22Rv1 (cell line): Measurements from ENCODE around the gene LYPD1.

ENCODE experiments used
- ZFX ChIP-seq: fragments of 450-650 bp; IDR thresholded peaks from 2 replicates; pipeline ENCODE4 v1.6.1; 2017; ENCODE audit warnings: antibody characterized with exemption, borderline replicate concordance
- TF ChIP-seq, protein P1 (sequence below): fragments of 450-650 bp; IDR thresholded peaks from 2 replicates; pipeline ENCODE4 v1.5.1; 2017; ENCODE audit warnings: mild to moderate bottlenecking

DNA sequence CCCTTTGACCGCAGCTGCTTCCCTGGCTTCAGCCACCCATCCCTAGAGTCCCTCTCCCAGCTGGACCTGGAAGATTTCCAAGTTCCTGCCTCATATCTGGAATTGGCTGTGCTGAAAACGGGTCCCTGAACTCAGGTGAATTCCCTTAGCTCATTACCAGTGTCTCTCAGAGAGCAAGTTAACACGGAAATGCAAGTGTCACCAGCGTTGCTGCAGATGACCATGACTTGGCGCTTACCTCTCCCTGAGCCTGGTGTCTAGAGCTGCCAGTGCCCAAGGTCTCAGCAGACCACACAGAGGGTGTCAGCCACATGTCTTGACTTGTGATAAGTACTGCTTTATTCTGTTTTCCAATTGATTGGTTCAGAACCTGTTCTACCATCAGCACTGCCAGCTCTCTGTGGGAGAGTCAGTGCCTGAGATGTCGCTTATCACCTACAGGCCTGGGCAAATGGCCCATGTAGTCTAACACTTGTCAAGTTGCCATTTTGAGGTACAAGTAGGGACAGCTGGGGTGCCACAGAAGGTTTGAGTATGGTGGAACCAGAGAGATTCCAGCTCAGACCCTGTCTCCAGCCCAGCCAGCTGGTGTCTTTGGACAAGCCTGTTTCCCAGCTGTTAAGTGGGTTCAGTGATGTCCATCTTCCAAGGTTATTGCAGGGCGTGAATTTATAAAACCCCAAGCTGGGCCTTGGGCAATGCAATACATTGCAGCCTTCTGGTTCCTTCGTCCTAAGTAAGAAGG, 48.7 kb downstream of the LYPD1 start:
- TF ChIP-seq, protein P1, sequence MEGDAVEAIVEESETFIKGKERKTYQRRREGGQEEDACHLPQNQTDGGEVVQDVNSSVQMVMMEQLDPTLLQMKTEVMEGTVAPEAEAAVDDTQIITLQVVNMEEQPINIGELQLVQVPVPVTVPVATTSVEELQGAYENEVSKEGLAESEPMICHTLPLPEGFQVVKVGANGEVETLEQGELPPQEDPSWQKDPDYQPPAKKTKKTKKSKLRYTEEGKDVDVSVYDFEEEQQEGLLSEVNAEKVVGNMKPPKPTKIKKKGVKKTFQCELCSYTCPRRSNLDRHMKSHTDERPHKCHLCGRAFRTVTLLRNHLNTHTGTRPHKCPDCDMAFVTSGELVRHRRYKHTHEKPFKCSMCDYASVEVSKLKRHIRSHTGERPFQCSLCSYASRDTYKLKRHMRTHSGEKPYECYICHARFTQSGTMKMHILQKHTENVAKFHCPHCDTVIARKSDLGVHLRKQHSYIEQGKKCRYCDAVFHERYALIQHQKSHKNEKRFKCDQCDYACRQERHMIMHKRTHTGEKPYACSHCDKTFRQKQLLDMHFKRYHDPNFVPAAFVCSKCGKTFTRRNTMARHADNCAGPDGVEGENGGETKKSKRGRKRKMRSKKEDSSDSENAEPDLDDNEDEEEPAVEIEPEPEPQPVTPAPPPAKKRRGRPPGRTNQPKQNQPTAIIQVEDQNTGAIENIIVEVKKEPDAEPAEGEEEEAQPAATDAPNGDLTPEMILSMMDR: no peak
- no peak for TF ChIP-seq ZFX
